Neural crest cell (in vitro differentiated cells): ENCODE data around the gene STPG3. TPM values are rescaled to one million over a fixed set of nuclear protein-coding genes. Genes with fewer than 3 reads are reported as not detected.
A peak's percentile ranks its signal among the peaks of the same experiment; 100 is the strongest.

Experiments
- DNase-seq: peaks from one replicate; pipeline ENCODE4 v3.0.0; 2021; ENCODE audit warnings: low read depth, mixed read lengths, low spot score
- H3K27ac Mint-ChIP-seq: one replicate; pipeline ENCODE4 v1.8.0; 2021; ENCODE audit warnings: mild to moderate bottlenecking, mixed read lengths; ENCODE audit not compliant: unreplicated experiment
- H3K27me3 Mint-ChIP-seq: 2 replicates; pipeline ENCODE4 v1.8.0; 2021; ENCODE audit warnings: low read depth, mild to moderate bottlenecking, mixed read lengths
- H3K36me3 Mint-ChIP-seq: 2 replicates; pipeline ENCODE4 v1.8.0; 2021; ENCODE audit warnings: low read depth, mild to moderate bottlenecking, mixed read lengths
- H3K4me1 Mint-ChIP-seq: 2 replicates; pipeline ENCODE4 v1.8.0; 2021; ENCODE audit warnings: mixed read lengths
- H3K4me3 Mint-ChIP-seq: one replicate; pipeline ENCODE4 v1.8.0; 2021; ENCODE audit warnings: mild to moderate bottlenecking, mixed read lengths
- H3K9me3 Mint-ChIP-seq: 2 replicates; pipeline ENCODE4 v1.8.0; 2021; ENCODE audit warnings: mixed read lengths
- long read RNA-seq: library from polyadenylated mRNA; unstranded; transcript quantifications from one replicate; pipeline ENCODE4 v2.0.0, GENCODE V29; 2020
- total RNA-seq: library from RNA; stranded (reverse); gene quantifications from 2 replicates; pipeline ENCODE4 v1.2.1, GENCODE V29; 2021
- TF ChIP-seq, protein P1 (sequence below): fragments of 200-600 bp; sonication (generic); conservative IDR thresholded peaks from 2 replicates; pipeline ENCODE4 v1.5.0; 2021; ENCODE audit warnings: antibody characterized with exemption, mild to moderate bottlenecking

Gene STPG3
- 0.26 TPM in 1 of 2 replicates, not detected in the other for total RNA-seq
- long read RNA-seq = 0 reads

DNA sequence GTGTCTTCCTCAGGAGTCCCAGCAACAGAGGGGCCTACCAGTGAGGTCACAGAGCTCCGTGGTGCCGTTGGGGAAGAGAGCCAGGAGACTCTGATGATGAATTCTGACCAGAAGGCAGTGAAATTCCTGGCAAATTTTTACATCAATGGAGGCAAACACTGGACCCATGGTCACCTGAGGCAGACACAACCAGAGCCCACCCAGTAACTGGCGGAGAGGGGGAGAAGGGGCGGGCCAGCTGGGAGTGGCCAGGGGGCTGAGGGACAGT, at the start of gene STPG3:
Gene STPG3, plus strand, starts transcription at position 93 of the 268 bp plus-strand sequence. Its CDS starts 1 bp downstream, at position 94.
- Mint-ChIP-seq H3K27ac (peak within 1 kb of the TSS; percentile 82), H3K36me3 (peaks cover 2% of the 10 kb centered on the region), H3K27me3 (peaks cover 3% of the 10 kb centered on the region), H3K4me1 (peaks cover 13% of the 10 kb centered on the region), H3K4me3 (peak within 1 kb of the TSS; percentile 59), H3K9me3 (no peaks in the 10 kb centered on the region)
- DNase-seq = no peak
- TF ChIP-seq, protein P1, sequence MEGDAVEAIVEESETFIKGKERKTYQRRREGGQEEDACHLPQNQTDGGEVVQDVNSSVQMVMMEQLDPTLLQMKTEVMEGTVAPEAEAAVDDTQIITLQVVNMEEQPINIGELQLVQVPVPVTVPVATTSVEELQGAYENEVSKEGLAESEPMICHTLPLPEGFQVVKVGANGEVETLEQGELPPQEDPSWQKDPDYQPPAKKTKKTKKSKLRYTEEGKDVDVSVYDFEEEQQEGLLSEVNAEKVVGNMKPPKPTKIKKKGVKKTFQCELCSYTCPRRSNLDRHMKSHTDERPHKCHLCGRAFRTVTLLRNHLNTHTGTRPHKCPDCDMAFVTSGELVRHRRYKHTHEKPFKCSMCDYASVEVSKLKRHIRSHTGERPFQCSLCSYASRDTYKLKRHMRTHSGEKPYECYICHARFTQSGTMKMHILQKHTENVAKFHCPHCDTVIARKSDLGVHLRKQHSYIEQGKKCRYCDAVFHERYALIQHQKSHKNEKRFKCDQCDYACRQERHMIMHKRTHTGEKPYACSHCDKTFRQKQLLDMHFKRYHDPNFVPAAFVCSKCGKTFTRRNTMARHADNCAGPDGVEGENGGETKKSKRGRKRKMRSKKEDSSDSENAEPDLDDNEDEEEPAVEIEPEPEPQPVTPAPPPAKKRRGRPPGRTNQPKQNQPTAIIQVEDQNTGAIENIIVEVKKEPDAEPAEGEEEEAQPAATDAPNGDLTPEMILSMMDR = no peak

DNA sequence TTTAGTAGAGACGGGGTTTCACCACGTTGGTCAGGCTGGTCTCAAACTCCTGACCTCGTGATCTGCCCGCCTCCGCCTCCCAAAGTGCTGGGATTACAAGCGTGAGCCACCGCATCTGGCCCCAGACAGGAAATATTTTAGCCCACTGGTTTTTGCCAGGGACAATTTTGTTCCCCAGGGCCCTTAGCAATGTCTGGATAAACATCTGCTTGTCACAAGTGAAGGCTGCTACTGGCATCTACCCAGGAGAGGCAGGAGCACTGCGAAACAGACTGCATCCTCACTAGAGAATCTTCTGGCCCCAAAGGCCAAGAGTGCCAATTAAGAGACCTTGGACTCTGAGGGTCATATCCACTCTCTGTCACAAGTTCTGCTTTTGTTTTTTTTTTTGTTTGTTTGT, 48.1 kb upstream of the STPG3 start:
- no peak for DNase-seq
- TF ChIP-seq, protein P1 = no peak
- H3K4me3 Mint-ChIP-seq = peak overlapping the region; percentile 66
- H3K4me1 Mint-ChIP-seq = peaks cover 42% of the 10 kb centered on the region
- H3K36me3 Mint-ChIP-seq = peaks cover 7% of the 10 kb centered on the region
- H3K9me3 Mint-ChIP-seq = no peaks in the 10 kb centered on the region
- no peaks in the 10 kb centered on the region for H3K27me3 Mint-ChIP-seq
- no peak overlapping the region for H3K27ac Mint-ChIP-seq

DNA sequence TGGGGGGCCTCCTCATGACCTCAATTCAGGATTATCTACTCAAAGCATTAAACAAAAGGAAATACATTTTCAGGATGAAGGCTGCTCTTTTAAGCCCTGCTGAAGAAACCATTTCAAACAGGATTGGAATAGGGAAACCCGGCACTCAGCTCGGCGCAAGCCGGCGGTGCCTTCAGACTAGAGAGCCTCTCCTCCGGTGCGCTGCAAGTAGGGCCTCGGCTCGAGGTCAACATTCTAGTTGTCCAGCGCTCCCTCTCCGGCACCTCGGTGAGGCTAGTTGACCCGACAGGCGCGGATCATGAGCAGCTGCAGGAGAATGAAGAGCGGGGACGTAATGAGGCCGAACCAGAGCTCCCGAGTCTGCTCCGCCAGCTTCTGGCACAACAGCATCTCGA, 46.4 kb upstream of the STPG3 start:
- TF ChIP-seq, protein P1 = no peak
- Mint-ChIP-seq H3K4me1 (peaks cover 42% of the 10 kb centered on the region), H3K4me3 (peak overlapping the region; percentile 94), H3K9me3 (no peaks in the 10 kb centered on the region), H3K36me3 (peaks cover 7% of the 10 kb centered on the region), H3K27me3 (no peaks in the 10 kb centered on the region), H3K27ac (peak overlapping the region; percentile 94)
- DNase-seq = no peak

DNA sequence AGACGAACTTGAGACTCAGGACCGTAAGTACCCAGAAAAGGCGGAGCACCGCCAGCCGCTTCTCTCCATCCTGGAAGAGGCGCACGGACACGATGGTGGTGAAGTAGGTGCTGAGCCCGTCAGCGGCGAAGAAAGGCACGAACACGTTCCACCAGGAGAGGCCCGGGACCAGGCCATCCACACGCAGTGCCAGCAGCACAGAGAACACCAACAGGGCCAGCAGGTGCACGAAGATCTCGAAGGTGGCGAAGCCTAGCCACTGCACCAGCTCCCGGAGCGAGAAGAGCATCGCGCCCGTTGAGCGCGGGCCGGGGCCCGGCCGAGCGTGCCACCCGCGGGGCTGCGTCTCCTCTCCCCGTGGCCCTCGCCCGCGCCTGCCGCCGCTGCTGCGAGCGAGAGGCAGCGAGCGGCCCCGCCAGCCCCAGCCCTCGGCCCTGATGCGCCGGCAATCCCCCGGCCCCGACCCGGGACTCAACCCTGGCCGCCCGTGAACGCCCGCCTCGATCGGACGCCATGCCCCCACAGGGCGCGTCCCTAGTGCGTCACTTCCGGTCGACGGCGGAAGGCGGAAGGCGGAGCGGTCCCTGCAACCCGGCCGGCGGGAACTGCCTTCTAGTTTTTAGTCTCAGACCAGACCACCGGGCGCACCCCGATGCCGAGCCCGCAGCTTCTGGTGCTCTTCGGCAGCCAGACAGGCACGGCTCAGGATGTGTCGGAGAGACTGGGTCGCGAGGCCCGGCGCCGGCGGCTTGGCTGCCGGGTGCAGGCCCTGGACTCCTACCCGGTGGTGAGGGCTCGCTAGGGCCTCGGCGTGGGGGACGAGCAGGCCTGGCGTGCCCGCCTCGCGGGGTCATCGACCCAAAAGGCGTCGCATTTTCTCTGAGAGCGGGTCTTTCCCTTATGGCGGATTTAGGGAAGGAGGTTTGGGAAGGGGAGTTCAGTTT, 45.7 kb upstream of the STPG3 start, which contains the start of the genes NDOR1 and TMEM203:
Gene NDOR1, plus strand, starts transcription at position 575 of the 944 bp plus-strand sequence. Its CDS starts 78 bp downstream, at position 653.
Gene TMEM203, minus strand, starts transcription at position 523 of the 944 bp plus-strand sequence. Its CDS starts 234 bp downstream, at position 289.
- Mint-ChIP-seq H3K4me3 (peak within 1 kb of the TSS; percentile 94), H3K27ac (peak within 1 kb of the TSS; percentile 94), H3K27me3 (no peaks in the 10 kb centered on the region), H3K9me3 (no peaks in the 10 kb centered on the region), H3K36me3 (peaks cover 7% of the 10 kb centered on the region), H3K4me1 (peaks cover 42% of the 10 kb centered on the region)
- TF ChIP-seq, protein P1 = no peak
- peak; percentile 92 for DNase-seq

DNA sequence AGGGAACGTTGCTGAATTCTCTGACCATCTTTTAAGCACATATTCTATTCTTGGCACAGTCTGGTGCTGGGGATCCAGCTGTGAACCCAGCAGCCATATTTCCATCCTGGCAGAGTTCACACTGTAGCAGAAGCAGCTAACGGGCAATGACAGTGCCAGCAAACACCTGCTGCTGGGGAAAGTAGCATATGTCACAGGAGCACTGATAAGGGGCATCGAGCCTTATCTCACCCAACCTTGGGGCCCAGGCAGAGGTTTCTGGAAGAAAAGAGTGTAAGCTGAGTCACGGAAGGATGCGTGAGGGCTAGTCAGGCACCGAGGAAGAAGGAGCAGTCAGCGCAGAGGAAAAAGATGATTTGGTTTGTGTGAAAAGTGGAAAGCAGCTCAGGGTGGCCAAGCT, 44.5 kb upstream of the STPG3 start:
- H3K27me3 Mint-ChIP-seq = no peaks in the 10 kb centered on the region
- H3K9me3 Mint-ChIP-seq = no peaks in the 10 kb centered on the region
- peaks cover 38% of the 10 kb centered on the region for H3K4me1 Mint-ChIP-seq
- peak overlapping the region; percentile 94 for H3K27ac Mint-ChIP-seq
- peaks cover 7% of the 10 kb centered on the region for H3K36me3 Mint-ChIP-seq
- no peak for DNase-seq
- TF ChIP-seq, protein P1 = no peak
- peak overlapping the region; percentile 94 for H3K4me3 Mint-ChIP-seq
